Left ventricle myocardium inferior (tissue), 1 donor: ENCODE results near the gene AP5B1. TPM values are rescaled to one million over a fixed set of nuclear protein-coding genes. Genes with fewer than 3 reads are reported as not detected.

ENCODE experiments used
- DNase-seq: peaks from one replicate; pipeline ENCODE4 v3.0.0-alpha.2; 2020
- H3K27ac ChIP-seq: fragments of 200-600 bp; replicated peaks from 2 replicates; pipeline ENCODE4 v1.8.0; 2021
- H3K27me3 ChIP-seq: fragments of 200-600 bp; 2 replicates; pipeline ENCODE4 v1.8.0; 2021; ENCODE audit warnings: low read depth
- H3K36me3 ChIP-seq: fragments of 200-600 bp; 2 replicates; pipeline ENCODE4 v1.8.0; 2021
- H3K4me1 ChIP-seq: fragments of 200-600 bp; 2 replicates; pipeline ENCODE4 v1.8.0; 2021
- H3K4me3 ChIP-seq: fragments of 200-600 bp; 2 replicates; pipeline ENCODE4 v1.8.0; 2021; ENCODE audit warnings: mild to moderate bottlenecking, moderate library complexity
- H3K9me3 ChIP-seq: fragments of 200-600 bp; replicated peaks from 2 replicates; pipeline ENCODE4 v1.8.0; 2021
- CTCF ChIP-seq: fragments of 200-600 bp; IDR thresholded peaks from 2 replicates; pipeline ENCODE4 v1.8.0; 2021; ENCODE audit warnings: antibody characterized with exemption, mild to moderate bottlenecking, borderline replicate concordance
- intact Hi-C: fragments of 100-400 bp; cut with micrococcal nuclease; formaldehyde crosslinking; loops from one replicate; pipeline ENCODE4 v1.11.0; 2022
- total RNA-seq: library from RNA; stranded (reverse); fragmentation: NEBNext Ultra II Directional; extraction: Animal tissue kit (Norgen Biotek cat#: 25700); gene quantifications from one replicate; pipeline ENCODE4 v1.2.1, GENCODE V29; 2021
- donor health status: DM: no; HTN: yes; CAD: no; lungs with severe emphysema.

AP5B1 gene
- total RNA-seq, 1 donor from 2014 or later: 5.4 TPM

- intact Hi-C loops: no loop called here
- Histone ChIP-seq H3K36me3 (no peaks in the 10 kb centered on the region), H3K4me3 (peak overlapping the region; percentile 51), H3K27me3 (peaks cover 74% of the 10 kb centered on the region), H3K27ac (no peak overlapping the region), H3K4me1 (peaks cover 29% of the 10 kb centered on the region), H3K9me3 (no peaks in the 10 kb centered on the region)
- no peak for TF ChIP-seq CTCF
- DNase-seq: no peak
Measured at GRCh38 chr11:65786008-65786785, 5.4 kb upstream of the AP5B1 start.

GRCh38 chr11:65785319-65786007 lies 4.7 kb upstream of the AP5B1 start:
- peaks cover 68% of the 10 kb centered on the region for H3K27me3 ChIP-seq
- no peak overlapping the region for H3K4me3 ChIP-seq
- H3K9me3 ChIP-seq: no peaks in the 10 kb centered on the region
- DNase-seq: no peak
- H3K36me3 ChIP-seq: no peaks in the 10 kb centered on the region
- intact Hi-C loops: no loop called here
- TF ChIP-seq CTCF: no peak
- no peak overlapping the region for H3K27ac ChIP-seq
- peaks cover 32% of the 10 kb centered on the region for H3K4me1 ChIP-seq

- DNase-seq: no peak
- H3K27me3 ChIP-seq: peaks cover 41% of the 10 kb centered on the region
- TF ChIP-seq CTCF: no peak
- H3K36me3 ChIP-seq: peaks cover 16% of the 10 kb centered on the region
- H3K9me3 ChIP-seq: no peaks in the 10 kb centered on the region
- H3K4me1 ChIP-seq: peaks cover 51% of the 10 kb centered on the region
- no peak overlapping the region for H3K4me3 ChIP-seq
- no peak overlapping the region for H3K27ac ChIP-seq
- intact Hi-C loops: no loop called here
Measured at GRCh38 chr11:65782816-65783228, 2.0 kb upstream of the AP5B1 start.

GRCh38 chr11:65781962-65782815 lies 1.4 kb upstream of the AP5B1 start:
- Histone ChIP-seq H3K4me3 (peak overlapping the region; percentile 97), H3K4me1 (peaks cover 47% of the 10 kb centered on the region), H3K9me3 (no peaks in the 10 kb centered on the region), H3K27ac (no peak overlapping the region), H3K36me3 (peaks cover 22% of the 10 kb centered on the region), H3K27me3 (peaks cover 35% of the 10 kb centered on the region)
- no peak for DNase-seq
- intact Hi-C loops: no loop called here
- no peak for TF ChIP-seq CTCF
